Osteocyte (in vitro differentiated cells): Measurements from ENCODE around the gene SLC44A1. TPM values are rescaled to one million over a fixed set of nuclear protein-coding genes. Genes with fewer than 3 reads are reported as not detected.
A peak's percentile ranks its signal among the peaks of the same experiment; 100 is the strongest.

ENCODE experiments used
- DNase-seq: peaks from one replicate; pipeline ENCODE4 v3.0.0; 2021; ENCODE audit warnings: mixed read lengths; ENCODE audit not compliant: unreplicated experiment; ENCODE audit errors: extremely low spot score
- H3K27ac Mint-ChIP-seq: one replicate; pipeline ENCODE4 v1.8.0; 2021; ENCODE audit warnings: mild to moderate bottlenecking, mixed read lengths; ENCODE audit not compliant: unreplicated experiment
- H3K27me3 Mint-ChIP-seq: one replicate; pipeline ENCODE4 v1.8.0; 2021; ENCODE audit warnings: mixed read lengths; ENCODE audit not compliant: unreplicated experiment
- H3K36me3 Mint-ChIP-seq: one replicate; pipeline ENCODE4 v1.8.0; 2021; ENCODE audit warnings: mixed read lengths; ENCODE audit not compliant: unreplicated experiment
- H3K4me1 Mint-ChIP-seq: one replicate; pipeline ENCODE4 v1.8.0; 2021; ENCODE audit warnings: mixed read lengths; ENCODE audit not compliant: unreplicated experiment
- H3K4me3 Mint-ChIP-seq: one replicate; pipeline ENCODE4 v1.8.0; 2021; ENCODE audit warnings: mild to moderate bottlenecking, moderate library complexity, mixed read lengths; ENCODE audit not compliant: unreplicated experiment
- H3K9me3 Mint-ChIP-seq: one replicate; pipeline ENCODE4 v1.8.0; 2021; ENCODE audit warnings: mixed read lengths; ENCODE audit not compliant: unreplicated experiment
- total RNA-seq: library from RNA; stranded (reverse); gene quantifications from 2 replicates; pipeline ENCODE4 v1.2.1, GENCODE V29; 2021
- TF ChIP-seq, protein P1 (sequence below): fragments of 200-600 bp; sonication (generic); IDR thresholded peaks from 2 replicates; pipeline ENCODE4 v1.5.0; 2021; ENCODE audit warnings: antibody characterized with exemption, mild to moderate bottlenecking, moderate library complexity

The SLC44A1 gene
- total RNA-seq, 1 donor from 2014 or later, result 30.2 TPM

DNA sequence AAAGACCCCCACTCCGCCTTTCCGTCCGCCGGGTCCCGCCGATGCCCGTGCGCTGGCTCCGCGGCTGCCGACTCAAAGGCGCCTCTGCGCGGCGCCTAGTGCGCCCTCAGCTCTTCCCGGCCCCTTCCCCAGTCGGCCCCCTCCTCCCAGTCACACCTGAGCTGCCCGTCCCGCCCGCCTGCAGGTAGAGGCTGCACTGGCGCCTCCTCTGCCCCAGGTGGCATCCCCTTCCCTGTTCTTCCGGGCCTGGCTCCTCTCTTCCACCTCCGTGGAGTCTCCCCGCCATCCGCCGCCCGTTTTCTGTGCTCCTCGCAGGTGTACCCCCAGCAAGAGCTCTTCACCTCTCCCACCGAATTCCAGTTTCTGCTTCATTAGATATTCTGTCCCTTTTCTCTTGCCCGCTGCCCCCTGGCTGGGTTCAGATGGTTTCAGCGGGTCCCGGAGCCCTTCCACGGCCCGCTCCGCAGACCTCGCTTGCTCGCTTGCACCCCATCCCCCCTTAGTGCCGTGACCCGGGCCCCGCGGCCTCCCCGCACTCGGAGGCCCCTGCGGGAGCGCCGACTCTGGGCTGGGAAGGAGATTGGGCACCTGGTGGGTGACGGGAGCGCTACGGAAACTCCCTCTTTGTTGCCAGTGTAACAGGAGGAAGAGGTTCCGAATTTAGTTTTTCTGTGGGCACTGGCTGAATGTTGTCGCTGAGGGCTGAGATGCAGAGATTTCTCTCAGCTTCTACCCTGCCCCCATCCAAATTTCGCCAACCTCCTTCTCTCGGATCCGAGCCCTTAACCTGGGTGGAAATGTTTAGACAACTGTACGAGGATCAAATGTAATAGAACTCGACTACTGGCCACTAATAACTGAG is 809 bp downstream of the SLC44A1 start:
- TF ChIP-seq, protein P1, sequence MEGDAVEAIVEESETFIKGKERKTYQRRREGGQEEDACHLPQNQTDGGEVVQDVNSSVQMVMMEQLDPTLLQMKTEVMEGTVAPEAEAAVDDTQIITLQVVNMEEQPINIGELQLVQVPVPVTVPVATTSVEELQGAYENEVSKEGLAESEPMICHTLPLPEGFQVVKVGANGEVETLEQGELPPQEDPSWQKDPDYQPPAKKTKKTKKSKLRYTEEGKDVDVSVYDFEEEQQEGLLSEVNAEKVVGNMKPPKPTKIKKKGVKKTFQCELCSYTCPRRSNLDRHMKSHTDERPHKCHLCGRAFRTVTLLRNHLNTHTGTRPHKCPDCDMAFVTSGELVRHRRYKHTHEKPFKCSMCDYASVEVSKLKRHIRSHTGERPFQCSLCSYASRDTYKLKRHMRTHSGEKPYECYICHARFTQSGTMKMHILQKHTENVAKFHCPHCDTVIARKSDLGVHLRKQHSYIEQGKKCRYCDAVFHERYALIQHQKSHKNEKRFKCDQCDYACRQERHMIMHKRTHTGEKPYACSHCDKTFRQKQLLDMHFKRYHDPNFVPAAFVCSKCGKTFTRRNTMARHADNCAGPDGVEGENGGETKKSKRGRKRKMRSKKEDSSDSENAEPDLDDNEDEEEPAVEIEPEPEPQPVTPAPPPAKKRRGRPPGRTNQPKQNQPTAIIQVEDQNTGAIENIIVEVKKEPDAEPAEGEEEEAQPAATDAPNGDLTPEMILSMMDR, result peak; percentile 20
- peak overlapping the region; percentile 69 for H3K27ac Mint-ChIP-seq
- H3K36me3 Mint-ChIP-seq, result no peaks in the 10 kb centered on the region
- peak; percentile 83 for DNase-seq
- H3K9me3 Mint-ChIP-seq, result no peaks in the 10 kb centered on the region
- H3K4me1 Mint-ChIP-seq, result peaks cover 38% of the 10 kb centered on the region
- peak overlapping the region; percentile 90 for H3K4me3 Mint-ChIP-seq
- peaks cover 18% of the 10 kb centered on the region for H3K27me3 Mint-ChIP-seq

DNA sequence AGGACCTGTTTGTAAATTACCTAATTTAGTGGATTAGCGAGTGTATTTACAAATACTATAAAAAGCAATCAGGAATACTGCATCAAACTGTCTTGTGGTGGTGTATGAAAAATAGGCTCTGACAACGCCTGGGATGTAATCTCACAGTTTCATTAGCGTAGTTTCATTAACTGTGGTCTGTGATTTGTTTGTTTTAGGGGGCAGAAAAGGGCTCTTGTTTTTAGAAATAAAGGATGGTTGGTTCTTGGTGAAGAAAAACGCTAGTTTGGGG is 1.4 kb downstream of the SLC44A1 start:
- peaks cover 14% of the 10 kb centered on the region for H3K27me3 Mint-ChIP-seq
- no peaks in the 10 kb centered on the region for H3K9me3 Mint-ChIP-seq
- peak overlapping the region; percentile 90 for H3K4me3 Mint-ChIP-seq
- no peak for DNase-seq
- TF ChIP-seq, protein P1, result no peak
- peaks cover 38% of the 10 kb centered on the region for H3K4me1 Mint-ChIP-seq
- H3K27ac Mint-ChIP-seq, result peak overlapping the region; percentile 69
- H3K36me3 Mint-ChIP-seq, result no peaks in the 10 kb centered on the region

DNA sequence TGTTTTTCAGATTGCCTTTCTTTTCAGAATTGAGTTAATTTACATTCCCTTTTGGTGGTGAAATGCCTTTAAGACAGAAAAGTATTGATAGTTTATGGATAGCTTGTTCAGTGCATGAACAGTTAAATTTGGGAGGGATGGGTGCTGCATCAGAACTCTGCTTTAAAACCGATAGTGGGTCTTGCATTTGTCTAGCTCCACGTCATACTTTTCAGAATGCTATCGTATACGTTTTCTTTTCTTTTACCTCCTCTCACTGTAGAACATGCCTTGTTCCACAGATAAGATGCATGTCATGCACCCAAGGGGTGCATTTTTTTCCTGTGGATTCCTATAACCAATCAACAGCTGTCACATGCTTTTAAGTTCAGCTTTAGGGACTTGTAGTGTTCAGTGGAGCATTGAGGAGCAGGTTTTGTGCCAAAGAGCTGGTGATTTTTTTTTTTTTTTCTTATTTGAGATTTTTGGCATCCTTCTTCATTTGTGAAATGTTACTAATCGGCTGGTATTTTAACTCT is 2.3 kb downstream of the SLC44A1 start:
- H3K4me3 Mint-ChIP-seq, result no peak overlapping the region
- DNase-seq, result no peak
- H3K27ac Mint-ChIP-seq, result no peak overlapping the region
- H3K4me1 Mint-ChIP-seq, result peaks cover 33% of the 10 kb centered on the region
- TF ChIP-seq, protein P1, result no peak
- H3K27me3 Mint-ChIP-seq, result peaks cover 5% of the 10 kb centered on the region
- no peaks in the 10 kb centered on the region for H3K36me3 Mint-ChIP-seq
- H3K9me3 Mint-ChIP-seq, result no peaks in the 10 kb centered on the region

DNA sequence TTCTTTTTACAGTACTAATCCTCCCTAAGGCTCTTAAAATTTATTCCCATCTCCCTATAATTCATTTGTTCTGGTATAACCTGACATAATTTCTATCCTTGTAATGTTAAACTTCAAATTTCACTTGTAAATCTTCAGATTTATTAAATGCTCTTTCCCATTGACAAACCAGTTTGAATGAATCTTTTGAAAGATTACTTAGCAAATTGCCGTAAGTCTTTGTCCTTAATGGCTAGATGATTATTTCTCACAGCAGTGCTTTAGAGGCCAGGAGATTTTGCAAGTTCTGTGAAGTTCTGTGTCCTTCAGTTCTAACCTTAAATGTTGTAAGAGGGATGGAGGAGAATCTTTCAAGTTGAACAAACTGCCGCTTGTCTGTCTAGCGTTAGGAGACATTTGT is 4.2 kb downstream of the SLC44A1 start:
- Mint-ChIP-seq H3K4me3 (no peak overlapping the region), H3K4me1 (peaks cover 16% of the 10 kb centered on the region), H3K27me3 (no peaks in the 10 kb centered on the region), H3K36me3 (no peaks in the 10 kb centered on the region), H3K27ac (no peak overlapping the region), H3K9me3 (no peaks in the 10 kb centered on the region)
- DNase-seq, result no peak
- TF ChIP-seq, protein P1, result no peak

DNA sequence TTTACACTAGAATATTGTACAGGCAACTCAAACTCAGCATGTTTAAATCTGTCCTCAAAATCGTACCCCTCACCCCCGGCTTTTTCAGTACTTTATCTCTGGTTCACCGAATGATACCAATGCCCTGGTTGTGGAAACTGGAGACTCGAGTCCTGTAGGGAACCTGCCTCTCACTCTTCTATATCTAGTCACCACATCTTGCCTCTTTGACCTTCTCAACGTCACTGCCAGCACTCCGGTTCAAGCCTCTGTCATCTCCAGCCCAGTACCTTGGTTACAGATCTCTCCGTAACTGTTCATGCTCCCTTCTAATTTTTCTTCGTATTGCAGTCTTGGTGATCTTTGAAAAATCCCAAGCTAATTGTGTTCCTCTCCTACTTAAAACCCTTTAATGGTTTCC is 6.7 kb downstream of the SLC44A1 start:
- no peaks in the 10 kb centered on the region for H3K9me3 Mint-ChIP-seq
- no peaks in the 10 kb centered on the region for H3K36me3 Mint-ChIP-seq
- no peak overlapping the region for H3K27ac Mint-ChIP-seq
- no peaks in the 10 kb centered on the region for H3K27me3 Mint-ChIP-seq
- DNase-seq, result no peak
- H3K4me3 Mint-ChIP-seq, result no peak overlapping the region
- TF ChIP-seq, protein P1, result no peak
- peaks cover 6% of the 10 kb centered on the region for H3K4me1 Mint-ChIP-seq
